NOMO-1 treated with dmso at 0.1 percent for 144 hours (cell line): ENCODE measurements around the gene CHST1.

Source experiments
- DNase-seq: peaks from one replicate; lab custom pipeline; 2025; ENCODE audit not compliant: unreplicated experiment; lab: John Stamatoyannopoulos, UW

Gene CHST1

DNA sequence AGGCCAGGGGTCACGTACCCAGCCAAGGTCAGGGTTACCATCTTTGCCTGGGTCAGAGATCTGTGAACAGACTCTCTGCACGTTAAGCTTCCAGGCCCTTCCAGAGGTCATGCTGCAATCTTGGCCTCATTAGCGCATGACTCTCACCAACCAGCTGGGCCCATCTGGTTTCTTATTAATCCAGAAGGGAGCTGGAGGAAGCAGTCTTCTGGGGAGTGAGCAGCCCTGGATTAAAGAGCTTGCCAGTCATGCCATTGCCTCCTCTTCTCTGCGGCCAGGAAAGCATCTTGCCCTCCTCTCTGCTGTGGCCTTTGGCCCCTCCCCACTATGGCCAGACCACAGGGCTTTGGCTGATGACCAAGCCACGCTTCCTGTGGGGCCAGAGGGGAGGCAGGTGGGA lies 57.4 kb downstream of the CHST1 start:
- DNase-seq: no peak

DNA sequence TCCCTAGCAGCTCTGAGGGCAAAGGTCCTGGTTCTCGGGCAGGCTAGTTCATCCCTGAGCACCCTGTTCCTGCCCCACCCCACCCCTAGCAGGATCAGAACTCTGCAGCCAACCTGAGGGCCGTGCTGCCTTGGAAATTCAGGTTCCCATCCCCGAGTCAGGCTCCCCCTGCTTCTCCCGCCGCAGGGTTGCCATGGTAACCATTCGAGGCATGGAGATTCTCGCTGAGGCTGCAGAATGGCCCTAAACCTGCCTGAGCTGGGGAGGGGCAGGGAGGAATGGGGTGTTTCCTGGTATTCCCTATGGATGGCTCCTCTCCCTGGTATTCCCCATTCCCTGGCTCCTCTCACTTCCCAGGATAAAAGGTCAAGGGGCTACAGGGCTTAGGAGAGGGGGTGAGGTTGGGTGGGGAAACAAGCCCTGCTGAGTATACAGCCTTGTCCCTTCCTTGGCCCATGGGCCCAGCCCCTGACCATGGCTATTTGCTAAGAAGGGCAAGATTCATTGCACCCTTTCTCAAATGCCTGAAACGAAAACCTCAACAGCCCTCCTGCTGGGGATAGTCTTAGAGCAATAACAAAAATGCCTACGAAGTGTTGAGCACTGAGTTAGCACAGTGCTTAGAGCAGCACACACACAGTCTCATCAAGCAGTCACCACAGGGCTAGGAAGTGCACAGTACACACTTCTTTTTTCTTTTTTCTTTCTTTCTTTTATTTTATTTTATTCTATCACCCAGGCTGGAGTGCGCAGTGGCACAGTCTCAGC lies 58.7 kb downstream of the CHST1 start:
- no peak for DNase-seq

DNA sequence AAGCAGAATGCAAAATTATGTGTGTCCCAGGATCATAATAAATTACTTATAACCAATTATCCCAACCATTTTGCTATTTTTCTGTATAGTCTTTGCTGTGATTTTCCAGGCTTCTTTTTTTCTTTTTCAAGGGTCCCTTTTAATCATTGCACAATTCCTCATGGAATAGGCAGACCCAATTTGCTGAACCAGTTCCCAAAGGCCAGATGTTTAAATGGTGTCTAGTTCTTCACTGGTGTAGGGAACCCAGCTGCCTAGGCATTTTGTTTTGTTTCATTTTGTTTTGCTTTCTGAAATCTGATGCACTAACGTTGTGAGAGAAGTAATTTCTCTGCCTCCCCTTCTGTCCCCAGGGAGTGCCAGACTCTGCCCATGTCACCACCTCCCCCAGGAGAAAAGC lies 60.4 kb downstream of the CHST1 start:
- no peak for DNase-seq

DNA sequence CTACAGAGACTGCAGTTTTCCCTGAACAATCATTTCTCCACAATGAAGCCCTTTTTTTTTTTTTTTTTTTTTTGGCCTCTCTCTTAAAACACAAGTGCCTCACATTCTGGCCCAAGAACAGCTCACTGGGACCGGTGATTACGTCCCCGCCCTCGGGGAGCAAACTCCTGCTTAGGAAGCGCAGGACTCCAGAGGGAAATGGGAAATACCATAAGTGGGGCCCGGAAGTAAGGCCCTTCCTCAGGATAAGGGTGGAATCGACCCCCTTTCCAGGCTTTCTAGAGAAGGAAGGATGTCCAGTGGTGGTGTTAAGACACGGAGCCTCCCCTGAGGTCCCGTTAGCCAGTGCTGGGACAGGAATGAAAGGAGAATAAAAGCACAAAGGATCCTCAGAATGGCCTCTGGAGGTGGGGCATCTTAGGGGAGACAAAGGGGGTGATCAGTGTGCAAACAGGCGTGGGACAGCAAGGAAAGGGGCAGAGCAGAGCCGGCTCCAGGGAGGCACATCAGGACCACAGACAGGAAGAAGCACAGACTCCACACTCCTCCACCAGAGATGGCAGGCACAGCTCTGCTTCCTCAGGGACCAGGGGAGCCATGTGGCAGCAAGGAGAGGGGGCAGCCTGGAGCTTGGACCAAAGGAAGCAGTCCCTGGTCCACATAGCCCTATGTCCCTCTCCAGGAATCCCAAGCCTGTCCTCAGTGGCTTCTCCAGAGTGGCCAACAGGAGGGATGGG lies 61.3 kb downstream of the CHST1 start:
- no peak for DNase-seq

DNA sequence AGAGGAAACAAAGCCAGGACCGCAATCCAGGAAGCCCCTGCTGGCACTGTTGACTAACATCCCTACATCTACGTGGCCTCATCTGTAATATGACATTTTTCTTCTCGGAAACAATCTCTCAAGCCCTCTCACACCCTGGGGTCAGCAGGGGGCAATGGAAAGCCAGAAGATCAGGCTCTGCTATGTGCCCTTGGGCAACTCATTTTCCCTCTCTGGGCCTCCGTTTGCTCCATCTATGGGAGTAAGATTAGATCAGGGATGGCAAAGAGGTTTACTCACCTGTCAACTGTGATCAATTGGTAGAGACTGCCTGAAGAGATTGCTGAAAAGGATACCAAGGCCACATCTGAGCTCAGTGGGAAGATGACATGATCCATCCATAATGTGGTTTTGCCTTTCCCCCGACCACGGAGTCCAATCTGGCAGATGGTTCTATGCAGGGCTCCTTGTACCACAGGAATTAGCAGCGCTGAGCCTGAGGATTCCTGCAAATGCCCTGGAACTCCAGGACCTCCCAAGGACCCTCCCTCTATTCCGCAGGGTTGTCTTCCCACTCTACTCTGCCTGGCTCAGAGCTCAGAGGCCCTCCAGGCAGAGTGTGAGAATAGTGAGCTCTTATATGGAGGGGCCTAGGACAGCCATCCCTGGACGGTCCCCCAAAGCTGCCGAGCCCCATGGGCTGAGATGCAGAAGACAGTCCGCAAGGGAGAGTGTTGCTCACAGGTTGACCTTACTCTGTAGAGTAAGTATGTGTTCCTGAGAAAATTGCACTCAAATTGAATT lies 66.1 kb downstream of the CHST1 start:
- no peak for DNase-seq
